WTC11 (cell line): ENCODE data around the gene SAP30BP. TPM values are rescaled to one million over a fixed set of nuclear protein-coding genes. Genes with fewer than 3 reads are reported as not detected.
A peak's percentile ranks its signal among the peaks of the same experiment; 100 is the strongest.

Source experiments
- ATAC-seq: fragments of 200-7000 bp; cut with Tn5 transposase; 2 replicates; pipeline ENCODE4 v1.10.0; 2021; ENCODE audit warnings: mild to moderate bottlenecking, moderate library complexity
- CTCF ChIA-PET: fragments of 300-600 bp; sonication (Branson Sonifier 250); formaldehyde crosslinking; loops from one replicate; lab custom pipeline; 2021; ENCODE audit warnings: antibody characterized with exemption; lab: Charles Lee
- POLR2A ChIA-PET: fragments of 350-600 bp; sonication (Branson Sonifier 250); formaldehyde crosslinking; loops from one replicate; lab custom pipeline; 2021; ENCODE audit warnings: antibody characterized with exemption; lab: Charles Lee
- DNase-seq: peaks from one replicate; pipeline ENCODE4 v3.0.0; 2021; ENCODE audit warnings: low spot score
- H3K27ac Mint-ChIP-seq: 2 replicates; pipeline ENCODE4 v1.8.0; 2021; ENCODE audit warnings: mixed read lengths
- H3K27me3 Mint-ChIP-seq: 2 replicates; pipeline ENCODE4 v1.8.0; 2021; ENCODE audit warnings: low read depth, mild to moderate bottlenecking, moderate library complexity, mixed read lengths
- H3K36me3 Mint-ChIP-seq: 2 replicates; pipeline ENCODE4 v1.8.0; 2021; ENCODE audit warnings: mixed read lengths
- H3K4me1 Mint-ChIP-seq: 2 replicates; pipeline ENCODE4 v1.8.0; 2022; ENCODE audit warnings: mixed read lengths
- H3K4me3 Mint-ChIP-seq: 2 replicates; pipeline ENCODE4 v1.8.0; 2021; ENCODE audit warnings: mild to moderate bottlenecking, moderate library complexity, mixed read lengths
- H3K9me3 Mint-ChIP-seq: 2 replicates; pipeline ENCODE4 v1.8.0; 2021; ENCODE audit warnings: mixed read lengths
- CREB1 ChIP-seq: sonication (generic); formaldehyde crosslinking; IDR thresholded peaks from 2 replicates; pipeline ENCODE4 v1.8.0; 2023; ENCODE audit warnings: mild to moderate bottlenecking, missing genetic modification reagents
- FOXK1 ChIP-seq: sonication (generic); formaldehyde crosslinking; IDR thresholded peaks from 2 replicates; pipeline ENCODE4 v1.8.0; 2022; ENCODE audit warnings: mild to moderate bottlenecking, moderate library complexity, missing genetic modification reagents
- FOXP1 ChIP-seq: sonication (generic); formaldehyde crosslinking; IDR thresholded peaks from 2 replicates; pipeline ENCODE4 v1.8.0; 2022; ENCODE audit warnings: missing genetic modification reagents, mild to moderate bottlenecking, moderate library complexity, borderline replicate concordance
- GABPB1 ChIP-seq: sonication (generic); formaldehyde crosslinking; IDR thresholded peaks from 2 replicates; pipeline ENCODE4 v1.8.1; 2023; ENCODE audit warnings: mild to moderate bottlenecking, missing genetic modification reagents
- NFYB ChIP-seq: sonication (generic); formaldehyde crosslinking; conservative IDR thresholded peaks from 2 replicates; pipeline ENCODE4 v1.8.0; 2022; ENCODE audit warnings: low read depth, missing genetic modification reagents
- NR2C2 ChIP-seq: sonication (generic); formaldehyde crosslinking; IDR thresholded peaks from 2 replicates; pipeline ENCODE4 v1.8.0; 2022; ENCODE audit warnings: mild to moderate bottlenecking, missing genetic modification reagents
- SP1 ChIP-seq: sonication (generic); formaldehyde crosslinking; conservative IDR thresholded peaks from 2 replicates; pipeline ENCODE4 v1.8.1; 2022; ENCODE audit warnings: missing genetic modification reagents
- ZNF232 ChIP-seq: sonication (generic); formaldehyde crosslinking; IDR thresholded peaks from 2 replicates; pipeline ENCODE4 v1.8.0; 2022; ENCODE audit warnings: mild to moderate bottlenecking, missing genetic modification reagents
- total RNA-seq: library from RNA; stranded (reverse); gene quantifications from 3 replicates; pipeline ENCODE4 v1.2.3, GENCODE V29; 2021
- TF ChIP-seq, protein P1 (sequence below): sonication (generic); formaldehyde crosslinking; IDR thresholded peaks from 2 replicates; pipeline ENCODE4 v1.8.0; 2022; ENCODE audit warnings: missing genetic modification reagents
- TF ChIP-seq, protein P2 (sequence below): sonication (generic); formaldehyde crosslinking; IDR thresholded peaks from 2 replicates; pipeline ENCODE4 v1.8.1; 2023; ENCODE audit warnings: mild to moderate bottlenecking, moderate library complexity, missing genetic modification reagents
- TF ChIP-seq, protein P3 (sequence below): sonication (generic); formaldehyde crosslinking; IDR thresholded peaks from 2 replicates; pipeline ENCODE4 v1.8.0; 2022; ENCODE audit warnings: mild to moderate bottlenecking, missing genetic modification reagents
- TF ChIP-seq, protein P4 (sequence below): sonication (generic); formaldehyde crosslinking; conservative IDR thresholded peaks from 2 replicates; pipeline ENCODE4 v1.8.1; 2022; ENCODE audit warnings: mild to moderate bottlenecking, missing genetic modification reagents
- TF ChIP-seq, protein P5 (sequence below): sonication (generic); formaldehyde crosslinking; IDR thresholded peaks from 2 replicates; pipeline ENCODE4 v1.8.1; 2022; ENCODE audit warnings: low read depth, missing genetic modification reagents, borderline replicate concordance
- TF ChIP-seq, protein P6 (sequence below): fragments of 200-600 bp; IDR thresholded peaks from 2 replicates; pipeline ENCODE4 v1.8.0; 2022; ENCODE audit warnings: antibody characterized with exemption

SAP30BP gene
- total RNA-seq, 1 experiment from 2014 or later, result 86.8 TPM

DNA sequence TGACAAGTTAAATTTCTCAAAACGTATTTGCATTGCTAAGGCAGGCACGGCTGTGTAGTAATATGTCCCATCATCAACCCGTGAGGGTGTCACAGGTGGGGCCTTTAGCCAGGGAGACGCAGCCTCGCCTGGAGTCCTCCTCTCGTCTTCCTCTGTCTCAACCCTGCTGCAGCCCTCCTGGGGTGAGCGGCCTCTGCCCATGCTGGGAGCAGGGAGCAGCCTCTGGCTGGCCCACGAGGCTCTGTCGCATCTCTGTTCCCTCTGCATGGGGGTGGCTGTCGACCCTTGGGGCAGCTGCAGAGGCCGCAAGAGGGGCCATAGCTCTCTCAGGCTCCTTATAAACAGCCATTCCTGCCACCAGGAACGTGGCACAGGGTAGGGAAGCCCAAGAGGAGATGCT, 34.7 kb upstream of the SAP30BP start:
- Mint-ChIP-seq H3K27ac (no peak overlapping the region), H3K4me1 (peaks cover 11% of the 10 kb centered on the region), H3K9me3 (no peaks in the 10 kb centered on the region), H3K36me3 (no peaks in the 10 kb centered on the region), H3K27me3 (no peaks in the 10 kb centered on the region), H3K4me3 (no peak overlapping the region)
- ChIA-PET CTCF (interaction anchor here (0.6 to 11.9 kb wide), 54 partner anchors 15 to 765 kb away, joined by 3 to 456 read pairs (median 8); partner anchors contain the start of genes GALK1, ITGB4, LLGL2 and MIF4GD), POLR2A (interaction anchor here (0.5 to 2.0 kb wide), 3 partner anchors 20 to 143 kb away, joined by 3 to 9 read pairs (median 4); partner anchors contain the start of genes RECQL5 and SAP30BP)
- TF ChIP-seq FOXP1 (CRISPR knock-in tag), result peak; percentile 61; the same call in 1 of the 2 replicates
- TF ChIP-seq, protein P1, sequence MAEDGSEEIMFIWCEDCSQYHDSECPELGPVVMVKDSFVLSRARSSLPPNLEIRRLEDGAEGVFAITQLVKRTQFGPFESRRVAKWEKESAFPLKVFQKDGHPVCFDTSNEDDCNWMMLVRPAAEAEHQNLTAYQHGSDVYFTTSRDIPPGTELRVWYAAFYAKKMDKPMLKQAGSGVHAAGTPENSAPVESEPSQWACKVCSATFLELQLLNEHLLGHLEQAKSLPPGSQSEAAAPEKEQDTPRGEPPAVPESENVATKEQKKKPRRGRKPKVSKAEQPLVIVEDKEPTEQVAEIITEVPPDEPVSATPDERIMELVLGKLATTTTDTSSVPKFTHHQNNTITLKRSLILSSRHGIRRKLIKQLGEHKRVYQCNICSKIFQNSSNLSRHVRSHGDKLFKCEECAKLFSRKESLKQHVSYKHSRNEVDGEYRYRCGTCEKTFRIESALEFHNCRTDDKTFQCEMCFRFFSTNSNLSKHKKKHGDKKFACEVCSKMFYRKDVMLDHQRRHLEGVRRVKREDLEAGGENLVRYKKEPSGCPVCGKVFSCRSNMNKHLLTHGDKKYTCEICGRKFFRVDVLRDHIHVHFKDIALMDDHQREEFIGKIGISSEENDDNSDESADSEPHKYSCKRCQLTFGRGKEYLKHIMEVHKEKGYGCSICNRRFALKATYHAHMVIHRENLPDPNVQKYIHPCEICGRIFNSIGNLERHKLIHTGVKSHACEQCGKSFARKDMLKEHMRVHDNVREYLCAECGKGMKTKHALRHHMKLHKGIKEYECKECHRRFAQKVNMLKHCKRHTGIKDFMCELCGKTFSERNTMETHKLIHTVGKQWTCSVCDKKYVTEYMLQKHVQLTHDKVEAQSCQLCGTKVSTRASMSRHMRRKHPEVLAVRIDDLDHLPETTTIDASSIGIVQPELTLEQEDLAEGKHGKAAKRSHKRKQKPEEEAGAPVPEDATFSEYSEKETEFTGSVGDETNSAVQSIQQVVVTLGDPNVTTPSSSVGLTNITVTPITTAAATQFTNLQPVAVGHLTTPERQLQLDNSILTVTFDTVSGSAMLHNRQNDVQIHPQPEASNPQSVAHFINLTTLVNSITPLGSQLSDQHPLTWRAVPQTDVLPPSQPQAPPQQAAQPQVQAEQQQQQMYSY, result no peak
- ATAC-seq, result no peak
- no peak for DNase-seq

DNA sequence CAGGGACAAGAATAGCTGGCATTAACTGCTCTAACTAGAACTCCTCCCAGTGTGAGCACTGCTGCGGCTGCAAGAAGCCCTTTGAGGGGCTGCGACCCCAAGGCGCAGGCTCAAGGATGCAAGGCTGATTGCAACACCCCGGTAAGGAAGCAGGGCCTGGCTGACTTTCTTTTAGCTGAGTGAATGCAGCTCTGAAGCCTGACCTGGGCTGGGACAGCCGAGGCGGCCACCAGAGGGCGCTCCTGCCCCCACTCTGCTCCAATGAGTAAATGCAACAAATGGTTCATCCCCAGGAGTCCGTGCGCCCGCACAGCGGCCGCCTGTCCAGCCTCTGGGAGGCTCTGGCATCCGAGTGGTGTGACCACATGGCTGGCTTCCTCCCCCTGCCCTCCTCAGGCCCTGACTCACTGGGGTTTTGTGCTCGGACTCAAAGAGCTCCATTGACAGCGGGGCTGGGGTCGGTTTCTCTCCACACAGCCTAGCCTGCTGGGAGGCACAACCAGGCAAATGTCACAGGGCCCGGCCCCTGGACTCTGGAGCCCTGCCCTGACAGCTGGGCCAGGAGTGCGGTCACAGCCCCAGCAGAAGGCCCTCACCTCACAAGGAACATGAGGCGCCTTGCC, 34.2 kb upstream of the SAP30BP start, which contains the start of gene SMIM5:
TSS of gene SMIM5 (plus strand) at position 572 of the 623 bp plus-strand sequence. CDS start 6,768 bp downstream, outside the sequence.
- CTCF ChIA-PET, result interaction anchor here (0.5 to 11.9 kb wide), 65 partner anchors 16 to 907 kb away, joined by 3 to 456 read pairs (median 6); partner anchors contain the start of genes GALK1, ITGB4, LLGL2 and MIF4GD
- peak within 1 kb of the TSS; percentile 63; the same call in 1 of the 2 replicates for H3K27ac Mint-ChIP-seq
- TF ChIP-seq SP1 (no peak), GABPB1 (CRISPR knock-in tag) (0 out of 2 replicates have a peak, but pooled peaks have one; percentile 16), NFYB (CRISPR knock-in tag) (no peak), CREB1 (no peak), ZNF232 (no peak), FOXK1 (CRISPR knock-in tag) (no peak), NR2C2 (CRISPR knock-in tag) (no peak)
- TF ChIP-seq, protein P2, sequence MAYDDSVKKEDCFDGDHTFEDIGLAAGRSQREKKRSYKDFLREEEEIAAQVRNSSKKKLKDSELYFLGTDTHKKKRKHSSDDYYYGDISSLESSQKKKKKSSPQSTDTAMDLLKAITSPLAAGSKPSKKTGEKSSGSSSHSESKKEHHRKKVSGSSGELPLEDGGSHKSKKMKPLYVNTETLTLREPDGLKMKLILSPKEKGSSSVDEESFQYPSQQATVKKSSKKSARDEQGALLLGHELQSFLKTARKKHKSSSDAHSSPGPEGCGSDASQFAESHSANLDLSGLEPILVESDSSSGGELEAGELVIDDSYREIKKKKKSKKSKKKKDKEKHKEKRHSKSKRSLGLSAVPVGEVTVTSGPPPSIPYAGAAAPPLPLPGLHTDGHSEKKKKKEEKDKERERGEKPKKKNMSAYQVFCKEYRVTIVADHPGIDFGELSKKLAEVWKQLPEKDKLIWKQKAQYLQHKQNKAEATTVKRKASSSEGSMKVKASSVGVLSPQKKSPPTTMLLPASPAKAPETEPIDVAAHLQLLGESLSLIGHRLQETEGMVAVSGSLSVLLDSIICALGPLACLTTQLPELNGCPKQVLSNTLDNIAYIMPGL (CRISPR knock-in tag), result 0 out of 2 replicates have a peak, but pooled peaks have one; percentile 17
- TF ChIP-seq, protein P3, sequence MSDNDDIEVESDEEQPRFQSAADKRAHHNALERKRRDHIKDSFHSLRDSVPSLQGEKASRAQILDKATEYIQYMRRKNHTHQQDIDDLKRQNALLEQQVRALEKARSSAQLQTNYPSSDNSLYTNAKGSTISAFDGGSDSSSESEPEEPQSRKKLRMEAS, result peak; percentile 44; the same call in 1 of the 2 replicates
- TF ChIP-seq, protein P4, sequence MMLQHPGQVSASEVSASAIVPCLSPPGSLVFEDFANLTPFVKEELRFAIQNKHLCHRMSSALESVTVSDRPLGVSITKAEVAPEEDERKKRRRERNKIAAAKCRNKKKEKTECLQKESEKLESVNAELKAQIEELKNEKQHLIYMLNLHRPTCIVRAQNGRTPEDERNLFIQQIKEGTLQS (CRISPR knock-in tag), result no peak
- TF ChIP-seq, protein P5, sequence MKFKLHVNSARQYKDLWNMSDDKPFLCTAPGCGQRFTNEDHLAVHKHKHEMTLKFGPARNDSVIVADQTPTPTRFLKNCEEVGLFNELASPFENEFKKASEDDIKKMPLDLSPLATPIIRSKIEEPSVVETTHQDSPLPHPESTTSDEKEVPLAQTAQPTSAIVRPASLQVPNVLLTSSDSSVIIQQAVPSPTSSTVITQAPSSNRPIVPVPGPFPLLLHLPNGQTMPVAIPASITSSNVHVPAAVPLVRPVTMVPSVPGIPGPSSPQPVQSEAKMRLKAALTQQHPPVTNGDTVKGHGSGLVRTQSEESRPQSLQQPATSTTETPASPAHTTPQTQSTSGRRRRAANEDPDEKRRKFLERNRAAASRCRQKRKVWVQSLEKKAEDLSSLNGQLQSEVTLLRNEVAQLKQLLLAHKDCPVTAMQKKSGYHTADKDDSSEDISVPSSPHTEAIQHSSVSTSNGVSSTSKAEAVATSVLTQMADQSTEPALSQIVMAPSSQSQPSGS, result no peak
- TF ChIP-seq, protein P6, sequence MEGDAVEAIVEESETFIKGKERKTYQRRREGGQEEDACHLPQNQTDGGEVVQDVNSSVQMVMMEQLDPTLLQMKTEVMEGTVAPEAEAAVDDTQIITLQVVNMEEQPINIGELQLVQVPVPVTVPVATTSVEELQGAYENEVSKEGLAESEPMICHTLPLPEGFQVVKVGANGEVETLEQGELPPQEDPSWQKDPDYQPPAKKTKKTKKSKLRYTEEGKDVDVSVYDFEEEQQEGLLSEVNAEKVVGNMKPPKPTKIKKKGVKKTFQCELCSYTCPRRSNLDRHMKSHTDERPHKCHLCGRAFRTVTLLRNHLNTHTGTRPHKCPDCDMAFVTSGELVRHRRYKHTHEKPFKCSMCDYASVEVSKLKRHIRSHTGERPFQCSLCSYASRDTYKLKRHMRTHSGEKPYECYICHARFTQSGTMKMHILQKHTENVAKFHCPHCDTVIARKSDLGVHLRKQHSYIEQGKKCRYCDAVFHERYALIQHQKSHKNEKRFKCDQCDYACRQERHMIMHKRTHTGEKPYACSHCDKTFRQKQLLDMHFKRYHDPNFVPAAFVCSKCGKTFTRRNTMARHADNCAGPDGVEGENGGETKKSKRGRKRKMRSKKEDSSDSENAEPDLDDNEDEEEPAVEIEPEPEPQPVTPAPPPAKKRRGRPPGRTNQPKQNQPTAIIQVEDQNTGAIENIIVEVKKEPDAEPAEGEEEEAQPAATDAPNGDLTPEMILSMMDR, result peak; percentile 94
- no peaks in the 10 kb centered on the region for H3K36me3 Mint-ChIP-seq
- peaks cover 11% of the 10 kb centered on the region for H3K4me1 Mint-ChIP-seq
- peak within 1 kb of the TSS; percentile 24; the same call in 1 of the 2 replicates for H3K4me3 Mint-ChIP-seq
- H3K27me3 Mint-ChIP-seq, result no peaks in the 10 kb centered on the region
- POLR2A ChIA-PET, result interaction anchor here (0.6 to 2.0 kb wide), 3 partner anchors 20 to 43 kb away, joined by 3 to 9 read pairs (median 4); partner anchors contain the start of genes RECQL5 and SAP30BP
- DNase-seq, result peak; percentile 94
- H3K9me3 Mint-ChIP-seq, result no peaks in the 10 kb centered on the region
- peak; percentile 71 for ATAC-seq
